Superior temporal gyrus (tissue), 1 donor: ENCODE measurements around the gene ALK.

Experiments
- DNase-seq: peaks from one replicate; pipeline ENCODE4 v3.0.0-alpha.2; 2016; ENCODE audit errors: extremely low spot score

The ALK gene

DNA sequence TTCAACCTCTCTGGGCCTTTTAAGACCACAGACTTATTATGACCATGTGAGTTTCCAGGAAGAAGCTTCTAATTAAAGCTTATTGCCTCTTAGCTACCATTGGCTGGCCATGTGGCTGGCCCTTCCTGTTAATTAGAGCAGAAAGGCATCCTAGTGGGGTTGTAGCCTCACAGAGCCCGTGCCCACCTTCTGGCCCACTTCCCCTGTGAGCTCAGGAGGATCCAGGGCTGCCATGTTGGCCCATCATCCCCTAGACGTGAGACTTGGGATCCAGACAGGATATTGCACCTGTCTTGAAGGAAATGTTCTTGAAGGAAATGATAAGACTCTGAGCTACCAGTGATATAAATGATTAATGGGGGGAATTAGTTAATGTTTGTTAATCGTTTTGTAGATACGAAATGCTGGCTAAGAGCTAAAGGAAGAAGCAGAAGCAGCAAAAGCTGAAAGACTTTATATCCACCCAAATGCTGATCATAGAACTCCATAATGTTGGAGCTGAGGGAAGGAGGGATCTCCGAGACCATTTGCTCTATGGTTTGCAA lies 550.7 kb downstream of the ALK start:
- DNase-seq, result no peak

DNA sequence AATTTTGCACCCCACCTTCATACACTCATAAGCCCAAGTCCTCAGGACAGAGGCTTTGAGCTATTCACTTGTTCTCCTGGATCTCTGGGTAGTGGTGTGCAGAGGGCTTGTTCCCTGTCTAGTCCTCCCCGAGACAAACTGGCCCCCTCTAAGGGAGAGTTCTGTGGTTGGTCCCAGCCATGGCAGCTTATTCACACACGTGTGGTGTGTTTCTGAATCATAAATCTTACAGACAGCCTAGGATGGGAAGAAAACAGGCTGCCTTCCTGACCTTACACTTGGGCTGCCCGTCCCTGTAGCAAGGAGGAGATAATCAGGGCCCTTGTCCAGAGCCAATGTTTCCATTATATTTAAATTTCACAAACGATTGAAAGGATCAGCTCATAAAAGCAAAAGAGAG lies 551.2 kb downstream of the ALK start:
- DNase-seq, result no peak

DNA sequence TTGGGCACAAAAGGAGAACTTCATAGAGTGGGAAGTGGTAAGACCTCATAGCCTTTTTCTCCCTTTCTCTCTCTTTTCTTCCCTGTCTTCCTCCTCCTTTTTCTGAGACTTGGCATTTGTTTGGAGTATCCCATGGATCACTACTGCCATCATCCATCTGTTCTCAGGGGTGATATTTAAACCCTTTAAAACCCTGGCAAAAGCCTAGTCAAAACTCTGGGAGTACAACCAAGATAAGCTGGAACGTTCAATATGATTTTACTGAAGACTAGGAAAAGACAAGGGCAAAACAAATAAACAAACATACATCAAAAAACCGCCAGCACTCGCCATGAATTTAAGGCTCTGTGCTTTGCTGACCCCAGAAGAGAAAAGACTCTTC lies 552.7 kb downstream of the ALK start:
- DNase-seq, result no peak

DNA sequence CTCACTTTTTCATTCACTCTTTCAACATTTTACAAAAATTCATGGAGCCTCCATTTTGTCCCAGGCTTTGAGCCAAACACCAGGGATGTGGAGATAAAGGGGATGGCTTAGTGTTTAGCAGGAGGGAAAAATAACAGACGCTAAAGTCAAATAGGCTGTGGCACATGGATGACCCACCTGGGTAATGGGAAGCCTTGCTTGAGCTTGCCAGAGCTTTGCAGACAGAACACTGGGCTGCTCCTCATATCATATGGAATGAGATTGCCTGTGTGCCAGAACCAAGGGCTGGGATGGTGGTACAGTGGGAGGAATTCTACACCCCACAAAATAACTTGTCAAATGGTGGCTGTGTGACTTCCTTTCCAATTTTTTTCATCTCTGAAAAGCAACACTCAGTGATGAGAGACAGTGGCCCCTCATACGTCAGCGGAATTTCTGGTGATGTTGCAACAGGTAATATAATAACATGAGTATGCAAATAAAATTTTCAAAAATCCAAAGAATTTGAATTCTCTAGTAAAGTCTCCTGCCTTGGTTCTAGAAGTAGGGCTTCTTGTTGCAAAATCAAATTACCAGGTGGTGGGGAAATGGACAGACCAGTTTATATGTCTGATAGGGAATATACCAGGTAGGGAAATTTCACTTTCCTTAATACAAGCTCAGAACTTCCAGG lies 553.3 kb downstream of the ALK start:
- DNase-seq, result no peak

DNA sequence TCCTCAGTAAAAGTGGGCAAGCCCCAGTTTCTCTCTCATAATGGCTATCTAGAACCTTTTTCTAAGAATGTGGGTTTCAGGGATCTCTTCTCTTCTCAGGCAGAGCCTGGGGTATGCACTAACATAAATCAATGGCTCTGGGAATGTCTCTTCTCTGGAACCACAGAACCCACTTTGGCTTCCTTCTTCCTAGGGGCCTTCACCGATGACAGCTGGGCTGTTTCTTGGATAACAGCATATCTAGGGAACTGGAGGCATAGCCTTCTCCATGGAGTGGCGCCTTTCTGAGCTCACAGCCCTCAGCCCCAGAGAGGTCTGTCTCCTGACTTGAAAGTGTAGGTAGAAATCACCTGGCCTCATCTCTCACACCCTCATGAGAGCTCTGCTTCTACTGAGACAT lies 558.3 kb downstream of the ALK start:
- DNase-seq, result no peak

DNA sequence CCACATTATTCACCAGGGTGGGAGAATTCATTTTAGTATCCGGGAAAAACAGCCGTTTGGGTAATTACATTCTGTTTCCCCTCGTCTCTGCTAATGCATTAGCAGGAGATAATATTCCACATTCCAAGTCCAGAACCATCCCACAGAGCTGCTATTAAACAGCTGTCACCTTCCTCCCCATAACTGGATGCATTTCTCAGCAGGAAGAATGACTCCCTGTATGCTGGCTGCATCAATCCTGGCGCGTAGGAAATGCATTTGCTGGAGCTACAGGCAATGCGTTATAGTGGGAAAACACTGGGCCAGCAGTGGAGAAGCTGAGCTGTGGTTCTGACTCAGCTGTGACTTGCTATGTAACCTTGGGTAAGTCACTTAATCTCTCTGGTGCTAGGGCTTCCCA lies 560.2 kb downstream of the ALK start:
- DNase-seq, result no peak

DNA sequence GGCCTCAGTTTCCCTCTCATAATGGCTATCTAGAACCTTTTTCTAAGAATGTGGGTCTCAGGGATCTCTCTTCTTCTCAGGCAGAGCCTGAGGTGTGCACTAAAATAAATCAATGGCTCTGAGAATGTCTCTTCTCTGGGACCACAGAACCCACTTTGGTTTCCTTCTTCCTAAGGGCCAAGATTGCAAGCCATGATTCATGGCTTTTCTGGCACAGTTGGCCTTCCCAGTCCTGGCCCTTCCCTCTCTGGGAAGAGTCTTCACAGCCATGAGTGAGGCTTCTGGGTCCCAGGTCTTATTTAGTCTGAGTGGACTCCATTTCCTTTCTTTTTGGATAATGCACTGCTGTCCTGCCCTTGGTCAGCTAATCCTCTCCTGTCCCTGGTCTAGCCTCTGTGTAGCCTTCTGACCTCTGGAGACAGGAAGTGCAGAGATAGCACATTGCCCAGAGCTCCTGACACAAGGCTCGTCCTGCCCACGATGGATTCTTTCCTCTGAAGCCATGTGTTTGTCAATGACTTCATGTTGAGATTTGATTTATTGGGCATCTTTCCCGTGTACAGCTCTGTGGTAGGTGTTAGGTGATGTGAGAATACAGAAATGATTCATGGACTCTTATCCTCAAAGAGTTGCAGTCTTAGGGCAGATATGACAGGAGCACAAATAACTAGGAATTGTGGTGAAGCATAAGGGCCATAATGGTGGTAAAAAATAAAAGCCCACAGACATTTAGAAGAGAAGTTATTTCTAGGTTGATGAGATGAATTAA lies 561.2 kb downstream of the ALK start:
- peak; percentile 44 for DNase-seq

DNA sequence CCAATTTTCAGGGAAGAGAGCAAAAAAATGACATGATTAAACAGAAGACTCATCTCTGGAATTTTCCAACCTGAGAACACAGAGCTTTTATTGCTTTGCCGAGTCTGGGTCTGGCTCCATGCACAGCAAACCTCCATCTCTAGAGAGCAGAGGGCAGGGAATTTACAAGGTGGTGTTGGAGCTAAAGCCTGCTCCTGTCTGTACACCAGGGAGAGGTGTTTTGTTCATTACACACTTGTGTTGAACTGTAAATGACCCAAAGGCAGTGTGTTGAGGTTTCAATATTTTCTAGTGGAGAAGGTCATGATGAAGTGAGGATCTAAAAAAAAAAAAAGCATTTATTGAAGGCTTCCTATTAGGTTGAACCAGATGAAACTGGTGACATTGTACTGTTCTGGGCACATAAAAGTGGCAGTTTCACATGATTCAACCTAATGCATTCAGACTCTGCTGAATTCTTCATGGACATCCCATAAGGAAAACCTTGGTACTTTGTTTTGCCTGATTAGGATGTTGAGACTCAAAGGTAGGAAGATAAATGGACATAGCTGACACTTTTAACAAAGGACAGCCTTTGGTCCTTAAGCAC lies 567.9 kb downstream of the ALK start:
- DNase-seq, result no peak

DNA sequence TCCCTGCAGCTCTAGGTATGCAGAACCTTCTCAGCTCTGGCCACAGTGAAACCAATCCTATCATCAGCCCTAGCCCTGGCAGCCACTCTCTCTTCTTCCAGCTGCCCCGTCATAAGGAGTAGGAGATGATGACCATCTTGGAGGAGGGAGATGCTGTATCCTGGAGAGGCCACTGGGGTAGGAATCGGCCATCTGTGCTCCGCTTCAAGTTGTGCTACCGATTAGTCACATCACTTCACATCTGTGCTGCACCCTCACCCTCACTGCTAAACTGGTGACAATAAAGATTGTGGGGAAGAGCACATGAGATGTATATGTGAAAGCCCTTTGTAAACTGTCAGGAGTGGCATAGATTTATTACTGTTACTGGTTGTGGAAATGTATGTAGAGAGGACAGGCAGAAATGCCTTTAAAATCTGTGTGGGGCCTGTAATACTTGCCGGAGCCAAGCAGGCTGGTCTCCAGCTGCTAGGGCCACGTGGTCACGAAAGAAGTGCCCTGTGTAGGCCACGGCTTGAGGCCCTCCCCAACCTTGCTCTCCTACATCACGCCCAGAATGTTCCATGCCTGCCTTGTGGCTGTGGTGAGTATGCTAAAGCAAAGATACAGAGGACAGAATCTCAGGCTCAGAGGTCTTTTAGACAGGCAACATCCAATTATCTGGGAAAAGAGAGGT lies 569.3 kb downstream of the ALK start:
- no peak for DNase-seq

DNA sequence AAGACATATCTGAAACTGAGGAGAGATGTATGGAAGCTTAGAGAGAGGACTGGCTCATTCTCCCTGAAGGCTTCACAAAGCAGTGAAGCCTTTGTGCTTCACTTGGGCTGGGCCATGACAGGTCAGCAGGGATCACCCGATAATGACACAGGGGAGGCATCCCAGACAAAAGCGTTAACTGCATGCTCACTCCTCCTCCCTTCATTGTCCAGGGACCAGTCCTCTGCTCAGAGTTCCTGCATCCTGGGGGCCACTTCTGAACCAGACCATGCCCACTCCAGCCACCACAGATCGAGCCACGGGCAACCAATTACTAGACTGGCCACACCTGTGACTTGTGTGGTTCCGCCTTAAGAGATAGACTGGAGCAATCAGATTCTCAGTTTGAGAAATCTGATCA lies 570.1 kb downstream of the ALK start:
- no peak for DNase-seq

DNA sequence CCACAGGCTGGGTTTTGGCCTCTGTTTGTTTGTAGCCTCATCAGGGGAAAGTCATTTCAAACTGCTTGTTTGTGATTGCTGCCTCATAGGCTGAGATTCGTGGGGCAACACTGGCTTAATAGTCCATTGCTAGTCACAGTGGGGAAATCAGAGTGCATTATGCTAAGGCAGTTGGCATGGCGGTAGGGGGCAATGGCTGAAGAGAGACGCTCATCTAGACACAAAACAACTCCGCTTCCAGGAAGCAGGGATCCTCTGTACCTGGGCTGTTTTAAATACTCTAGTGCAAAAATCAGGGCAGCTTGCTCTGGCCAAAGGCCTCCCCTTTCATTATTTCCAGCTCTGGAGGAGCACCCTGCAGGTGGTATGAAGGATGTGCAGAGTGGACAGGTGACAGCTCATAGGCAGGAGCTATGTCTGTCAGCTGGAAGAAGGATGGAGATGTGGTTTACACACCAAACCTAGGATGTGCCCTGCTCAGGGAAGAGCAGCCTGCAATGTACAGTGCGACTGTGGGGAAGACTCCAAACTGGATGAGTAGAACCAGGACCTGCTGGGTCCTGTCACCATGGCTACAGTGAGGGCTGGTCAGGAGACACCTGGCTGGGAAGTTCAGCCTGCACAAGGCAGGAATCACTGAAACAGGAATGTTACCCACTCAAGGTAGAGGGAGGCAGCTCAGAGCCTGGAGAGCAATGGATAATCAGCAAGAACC lies 571.9 kb downstream of the ALK start:
- DNase-seq, result no peak

DNA sequence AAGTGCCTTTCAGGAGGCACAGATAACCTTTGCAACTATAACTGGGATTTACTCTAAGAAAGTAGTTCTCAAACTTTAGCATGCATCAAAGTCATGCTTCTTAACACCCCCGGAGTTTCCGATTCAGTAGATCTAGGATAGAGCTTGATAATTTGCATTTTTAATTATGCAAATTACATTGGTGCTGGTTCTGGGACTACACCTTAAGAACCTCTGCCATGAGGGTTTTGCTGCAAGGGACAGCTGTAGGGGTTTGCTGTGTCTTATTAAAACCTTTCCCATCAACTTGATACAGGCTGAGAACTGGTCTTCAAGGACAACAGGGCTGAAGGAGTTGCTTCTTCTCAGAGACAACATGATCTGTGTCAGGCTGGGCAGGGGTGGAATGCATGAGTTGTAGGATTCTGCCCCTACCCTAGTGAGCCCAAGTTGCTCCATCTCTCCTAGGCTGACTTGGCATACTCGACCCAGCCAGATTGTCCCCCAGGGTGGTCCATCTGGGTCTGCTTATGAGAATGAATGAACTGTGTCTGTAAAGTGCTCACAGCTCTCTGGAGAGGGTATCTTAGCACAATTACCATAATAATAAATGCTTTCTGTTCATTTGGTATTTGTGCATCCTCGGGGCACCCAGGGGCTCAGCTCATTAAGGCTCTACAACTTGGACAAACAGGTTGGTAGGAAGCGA lies 573.5 kb downstream of the ALK start:
- DNase-seq, result no peak

DNA sequence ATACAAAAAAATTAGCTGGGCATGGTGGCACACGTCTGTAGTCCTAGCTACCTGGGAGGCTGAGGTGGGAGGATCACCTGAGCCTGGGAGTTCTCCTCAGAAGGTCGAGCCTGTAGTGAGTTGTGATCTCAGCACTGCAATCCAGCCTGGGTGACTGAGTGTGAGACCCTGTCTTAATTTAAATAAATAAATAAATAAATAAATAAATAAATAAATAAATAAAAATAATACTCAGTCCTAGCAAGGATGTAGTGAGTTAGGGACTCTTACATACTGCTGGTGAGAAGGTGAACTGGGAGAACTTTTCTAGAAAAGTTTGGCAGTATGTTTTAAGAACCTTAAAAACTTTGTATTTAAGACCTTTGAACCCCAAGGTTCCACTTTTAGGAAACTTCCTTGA lies 576.1 kb downstream of the ALK start:
- DNase-seq, result no peak

DNA sequence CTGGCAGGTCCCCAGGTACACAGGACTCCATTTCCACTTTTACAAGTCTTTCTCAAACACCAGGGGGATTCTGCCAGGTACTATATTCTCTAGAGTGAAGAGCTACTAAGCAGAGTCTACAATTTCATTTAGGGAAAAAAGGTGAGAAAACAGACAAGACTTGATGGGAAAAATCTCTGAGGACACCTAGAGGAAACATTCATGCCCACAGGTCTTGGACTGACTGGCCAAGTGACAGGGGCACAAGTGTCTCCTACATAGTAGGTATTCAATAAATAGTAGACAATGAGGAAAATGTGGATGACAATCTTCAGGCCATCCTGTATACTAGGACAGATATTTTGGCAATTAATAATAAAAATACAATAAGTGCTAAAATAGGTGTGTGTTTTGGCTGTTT lies 577.6 kb downstream of the ALK start:
- no peak for DNase-seq

DNA sequence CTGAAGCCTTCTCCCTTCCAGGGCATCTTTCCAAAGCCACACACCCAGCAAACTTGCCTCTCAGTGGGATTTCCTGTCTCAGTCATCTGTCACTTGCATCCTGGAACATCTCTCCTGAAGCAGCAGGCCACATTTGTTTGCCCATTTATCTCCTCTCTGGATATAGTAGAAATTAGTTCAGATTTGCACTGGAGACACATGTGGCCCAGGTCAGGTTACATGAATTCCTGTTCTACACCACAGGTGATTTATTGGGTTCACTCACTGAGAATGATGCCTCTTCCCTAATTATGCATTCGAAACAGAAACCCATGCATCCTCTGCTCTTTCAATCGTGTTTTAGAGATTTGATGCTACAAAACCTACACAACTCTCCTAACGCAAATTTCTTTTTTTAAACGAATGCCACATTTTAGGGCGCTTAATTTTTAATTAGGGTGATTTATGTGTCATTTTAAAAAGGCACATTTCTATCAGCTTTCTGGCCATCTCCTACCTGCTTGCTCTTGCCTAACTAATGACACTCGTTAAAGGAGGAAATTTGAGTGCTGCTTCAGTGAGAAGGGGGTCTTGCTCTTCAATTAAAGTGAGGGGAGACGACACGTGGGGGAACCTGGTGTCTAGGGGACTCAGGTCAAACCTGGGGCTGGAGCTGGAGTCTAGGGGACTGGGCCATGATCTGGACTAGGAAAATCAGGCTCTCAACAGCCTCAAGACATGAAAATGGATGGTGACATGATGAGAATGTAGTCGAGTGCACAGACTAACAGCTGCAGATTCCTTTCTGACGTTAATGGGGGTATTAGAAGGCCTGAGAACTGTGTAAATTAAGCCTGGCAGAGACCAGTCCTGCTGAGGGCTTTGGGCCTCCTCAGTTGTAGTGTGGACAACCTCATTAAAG lies 584.8 kb downstream of the ALK start:
- no peak for DNase-seq

DNA sequence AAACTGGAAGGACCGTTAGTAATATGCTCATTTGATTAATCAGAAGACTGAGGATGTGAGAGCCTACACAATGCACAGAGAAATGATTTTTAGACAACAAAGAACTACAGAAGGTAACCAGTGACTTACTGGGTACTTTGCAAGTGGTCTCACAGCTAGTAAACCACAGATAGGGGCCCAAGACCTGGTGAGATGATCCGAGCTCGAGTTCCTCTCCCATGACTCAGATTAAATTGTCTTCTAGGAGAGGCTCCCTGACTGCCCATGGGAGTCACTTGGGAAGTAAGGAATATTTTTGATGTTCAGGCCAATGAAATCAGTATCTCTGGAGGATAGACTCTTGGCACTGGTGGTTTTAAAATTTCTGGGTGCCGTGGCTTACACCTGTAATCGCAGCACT lies 586.0 kb downstream of the ALK start:
- DNase-seq, result no peak

DNA sequence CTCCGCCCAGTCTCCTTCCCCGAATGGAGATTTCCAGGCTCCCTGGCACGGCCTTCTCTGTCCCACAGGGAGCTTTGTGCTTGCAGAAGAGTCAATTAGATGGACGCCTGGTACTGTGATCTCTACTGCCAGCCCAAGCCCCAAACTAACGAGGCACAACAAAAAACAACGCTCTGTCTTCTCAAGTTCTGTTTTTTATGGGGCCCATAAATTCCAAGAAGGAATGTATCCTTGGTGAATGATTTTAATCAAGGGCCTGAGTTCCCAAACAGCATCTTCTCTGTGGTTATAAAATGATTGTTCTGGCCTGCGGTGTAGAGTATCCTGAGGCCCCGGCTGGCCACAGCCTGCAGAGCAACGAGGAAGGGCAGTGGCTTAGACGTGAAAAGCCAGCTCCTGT lies 586.7 kb downstream of the ALK start:
- no peak for DNase-seq

DNA sequence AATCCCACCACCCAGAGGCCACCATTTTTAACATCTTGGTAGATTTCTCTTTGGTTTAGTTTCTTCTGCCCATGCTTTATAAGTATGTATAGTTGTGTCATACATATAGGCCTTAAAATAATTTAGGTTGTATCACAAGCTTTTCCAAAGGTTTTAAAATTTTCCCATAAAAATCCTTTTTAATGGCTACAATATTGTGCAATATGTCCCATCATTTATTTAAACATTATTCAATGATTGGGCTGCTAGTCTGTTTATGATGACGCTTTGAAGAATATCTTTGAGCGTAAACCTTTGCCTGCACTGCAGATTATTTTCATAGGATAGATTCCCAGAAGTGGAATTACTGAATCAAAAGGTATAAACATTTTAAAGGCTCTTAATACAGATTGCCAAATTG lies 588.8 kb downstream of the ALK start:
- no peak for DNase-seq

DNA sequence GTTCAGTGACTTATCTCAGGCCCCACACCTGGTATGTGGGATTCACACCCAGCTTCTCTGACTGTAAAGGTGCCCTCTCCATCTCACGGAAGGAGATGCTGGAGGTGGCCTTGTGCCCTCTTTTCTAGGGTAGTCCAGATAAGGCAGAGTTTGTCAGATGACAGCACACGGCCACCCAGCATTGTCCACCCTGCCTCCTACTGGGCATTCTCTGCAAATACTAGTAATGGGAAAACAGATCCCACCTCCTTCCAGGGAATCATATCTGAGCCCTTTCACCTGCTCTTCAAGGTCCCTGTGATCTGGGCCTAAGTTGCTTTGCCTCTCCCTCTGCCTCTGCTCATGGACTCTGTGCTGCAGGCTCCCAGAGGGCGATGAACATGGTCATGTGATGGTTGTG lies 591.5 kb downstream of the ALK start:
- DNase-seq, result no peak

DNA sequence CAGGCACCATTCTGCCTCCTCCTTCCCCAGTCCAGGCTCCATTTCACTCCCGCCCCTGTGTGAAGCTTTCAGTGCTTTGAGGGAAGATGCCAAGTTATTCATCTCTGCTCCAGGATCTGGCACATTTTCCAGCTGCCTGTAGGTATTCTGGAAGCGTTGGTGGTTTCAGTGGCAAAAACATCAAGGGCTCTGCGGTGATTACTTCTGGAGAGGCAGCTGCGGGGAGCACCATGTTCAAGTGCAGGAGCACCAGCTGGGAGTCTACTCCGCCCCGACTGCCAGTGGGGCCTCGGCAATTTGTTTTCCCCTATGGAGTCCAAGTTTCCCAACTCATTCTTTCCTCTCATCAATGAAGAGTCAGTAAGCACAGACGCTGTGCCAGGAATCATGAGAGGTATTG lies 594.5 kb downstream of the ALK start:
- DNase-seq, result peak; percentile 30
